Mucosa of descending colon (tissue), 3 donors: ENCODE data around the gene NLGN4X. TPM values are rescaled to one million over a fixed set of nuclear protein-coding genes. Genes with fewer than 3 reads are reported as not detected.

Experiments
- ATAC-seq: fragments of 200-7000 bp; cut with Tn5 transposase; one replicate; pipeline ENCODE4 v1.9.1; 2020; ENCODE audit warnings: mild to moderate bottlenecking, moderate library complexity
- DNase-seq, 3 donors: peaks; one replicate each; pipeline ENCODE4 v3.0.0-alpha.2; 2020
- H3K36me3 ChIP-seq: fragments of 200-600 bp; one replicate; pipeline ENCODE4 v1.8.0; 2021; ENCODE audit warnings: low read depth, mild to moderate bottlenecking
- H3K4me1 ChIP-seq: fragments of 200-600 bp; one replicate; pipeline ENCODE4 v1.8.0; 2021; ENCODE audit warnings: low read depth, mild to moderate bottlenecking
- H3K4me3 ChIP-seq: fragments of 200-600 bp; one replicate; pipeline ENCODE4 v1.8.0; 2021; ENCODE audit warnings: mild to moderate bottlenecking
- H3K9me3 ChIP-seq: fragments of 200-600 bp; one replicate; pipeline ENCODE4 v1.8.0; 2021; ENCODE audit warnings: mild to moderate bottlenecking
- CTCF ChIP-seq: fragments of 200-600 bp; IDR thresholded peaks from one replicate; pipeline ENCODE4 v1.8.0; 2022; ENCODE audit warnings: antibody characterized with exemption, mild to moderate bottlenecking
- intact Hi-C, 2 donors: fragments of 100-400 bp; cut with DNase I in 1 of 2; cut with micrococcal nuclease in 1 of 2; formaldehyde crosslinking; loops; one replicate each; pipeline versions ENCODE4 v1.11.0 to v1.11.1; 2022; cut with DNase I, micrococcal nuclease
- total RNA-seq, 3 donors: library from RNA; stranded (reverse); fragmentation: NEBNext Ultra II Directional in 2 of 3; extraction: Animal tissue kit (Norgen Biotek cat#: 25700) in 2 of 3; gene quantifications; one replicate each; pipeline versions ENCODE4 v1.2.1 to v1.2.4, GENCODE V29; 2021 to 2023
- donor health status: DM: no; HTN: no; CAD: no; lungs with moderate emphysema.
- donor health status: DM: no; HTN: no; CAD: no.
- donor health status: DM: no; HTN: yes; CAD: no.

Gene NLGN4X
- total RNA-seq, 3 donors from 2014 or later: 0.93 to 6.2 (median 1.1) TPM

DNA sequence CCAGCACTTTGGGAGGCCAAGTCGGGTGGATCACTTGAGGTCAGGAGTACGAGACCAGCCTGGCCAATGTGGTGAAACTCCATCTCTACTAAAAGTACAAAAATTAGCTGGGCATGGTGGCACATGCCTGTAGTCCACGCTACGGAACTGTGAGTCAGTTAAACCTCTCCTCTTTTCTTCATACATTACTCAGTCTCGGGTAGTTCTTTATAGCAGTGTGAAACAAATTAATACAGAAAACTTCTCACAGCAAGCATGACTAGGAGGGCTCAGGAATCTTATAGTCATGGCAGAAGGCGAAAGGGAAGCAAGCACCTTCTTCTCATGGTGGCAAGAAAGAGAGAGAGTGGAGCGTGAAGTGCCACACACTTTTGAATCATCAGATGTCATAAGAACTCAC, 358.9 kb downstream of the NLGN4X start:
- no peaks in the 10 kb centered on the region for H3K36me3 ChIP-seq
- ATAC-seq (no peak), DNase-seq (no peak)
- intact Hi-C loops: no loop called here
- H3K4me3 ChIP-seq: no peak overlapping the region
- H3K9me3 ChIP-seq: no peaks in the 10 kb centered on the region
- TF ChIP-seq CTCF: no peak
- H3K4me1 ChIP-seq: no peaks in the 10 kb centered on the region

GRCh38 chrX:5867778-5868177, 360.9 kb downstream of the NLGN4X start:
- Histone ChIP-seq H3K4me3 (no peak overlapping the region), H3K4me1 (no peaks in the 10 kb centered on the region), H3K36me3 (no peaks in the 10 kb centered on the region), H3K9me3 (no peaks in the 10 kb centered on the region)
- no peak for ATAC-seq
- DNase-seq: no peak
- intact Hi-C loops: no loop called here
- no peak for TF ChIP-seq CTCF

DNA sequence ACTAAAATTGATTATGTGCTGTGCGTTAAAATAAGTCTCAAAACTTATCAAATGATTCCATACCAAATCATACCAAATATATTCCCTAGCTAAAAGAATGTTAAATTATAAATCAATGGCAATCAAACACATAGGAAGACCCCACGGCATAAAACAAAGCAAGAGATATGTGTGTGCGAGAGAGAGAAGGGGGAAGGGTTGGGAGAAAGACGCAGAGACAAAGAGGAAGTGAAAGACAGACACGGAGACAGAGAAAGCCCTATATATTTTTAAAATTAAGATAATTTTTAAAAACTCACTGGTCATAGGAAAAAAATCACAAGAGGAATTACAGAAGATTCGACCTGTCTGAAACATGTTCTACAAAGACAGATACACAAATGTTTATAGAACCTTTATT, 371.4 kb downstream of the NLGN4X start:
- Histone ChIP-seq H3K9me3 (no peaks in the 10 kb centered on the region), H3K4me1 (no peaks in the 10 kb centered on the region), H3K36me3 (no peaks in the 10 kb centered on the region), H3K4me3 (no peak overlapping the region)
- TF ChIP-seq CTCF: no peak
- intact Hi-C loops: no loop called here
- no peak for ATAC-seq
- no peak for DNase-seq

DNA sequence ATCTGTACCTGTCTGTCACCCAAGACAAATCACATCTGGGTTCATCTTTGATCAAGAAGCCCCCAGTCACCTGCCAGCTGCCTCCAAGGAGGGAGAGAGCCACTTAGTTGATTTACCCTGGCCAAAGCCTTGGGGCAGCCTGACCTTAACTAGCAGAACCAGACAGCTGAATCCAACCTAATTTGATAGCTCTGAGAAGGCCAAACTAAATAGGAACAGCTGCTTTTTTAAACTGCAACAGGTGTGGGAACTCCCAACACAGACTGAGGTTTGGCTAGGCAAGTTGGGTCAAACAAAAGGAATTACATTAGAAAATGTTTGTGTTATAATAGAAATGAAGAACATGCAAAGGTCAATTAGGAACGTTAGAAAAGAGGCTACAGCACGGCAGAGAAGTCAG, 375.7 kb downstream of the NLGN4X start:
- DNase-seq (no peak), ATAC-seq (no peak)
- no peaks in the 10 kb centered on the region for H3K4me1 ChIP-seq
- H3K4me3 ChIP-seq: no peak overlapping the region
- no peak for TF ChIP-seq CTCF
- intact Hi-C loops: no loop called here
- H3K36me3 ChIP-seq: no peaks in the 10 kb centered on the region
- no peaks in the 10 kb centered on the region for H3K9me3 ChIP-seq

- no peaks in the 10 kb centered on the region for H3K4me1 ChIP-seq
- no peak for TF ChIP-seq CTCF
- H3K36me3 ChIP-seq: no peaks in the 10 kb centered on the region
- no peaks in the 10 kb centered on the region for H3K9me3 ChIP-seq
- DNase-seq: no peak
- no peak for ATAC-seq
- H3K4me3 ChIP-seq: no peak overlapping the region
- intact Hi-C loops: no loop called here
Observed at GRCh38 chrX:5842601-5843000, 386.1 kb downstream of the NLGN4X start.
